HEK293 (cell line): ENCODE results near the gene EPN2.

ENCODE experiments used
- CTCF ChIA-PET: fragments of 350-600 bp; formaldehyde crosslinking; extraction: SDS; loops from one replicate; lab custom pipeline; 2021; ENCODE audit warnings: antibody characterized with exemption; lab: Yijun Ruan, JAX
- POLR2A ChIA-PET: fragments of 300-600 bp; formaldehyde crosslinking; extraction: SDS; loops from one replicate; lab custom pipeline; 2020; ENCODE audit warnings: antibody characterized with exemption, inconsistent platforms; lab: Yijun Ruan, JAX
- H3K27ac ChIP-seq: fragments of 200-500 bp; sonication (Bioruptor generic); 2 replicates; pipeline ENCODE4 v1.5.1; 2014; ENCODE audit warnings: low read depth, low read length, control low read depth, inconsistent platforms; ENCODE audit errors: extremely low read depth
- H3K36me3 ChIP-seq, 2 experiments: fragments of 200-500 bp in 1 of 2; sonication (Bioruptor generic) in 1 of 2; 1 replicate in 1 of 2; 2 replicates in 1 of 2; pipeline ENCODE4 v1.5.1; 2014 to 2017; ENCODE audit warnings: inconsistent platforms in 2 of 2, low read length in 2 of 2; ENCODE audit not compliant: control insufficient read depth in 2 of 2, insufficient read depth in 1 of 2
- H3K4me1 ChIP-seq: fragments of 200-500 bp; sonication (Bioruptor generic); 2 replicates; pipeline ENCODE4 v1.5.1; 2014; ENCODE audit warnings: mild to moderate bottlenecking, low read length, inconsistent platforms; ENCODE audit not compliant: control insufficient read depth, insufficient read depth
- H3K4me3 ChIP-seq: 2 replicates; pipeline ENCODE4 v1.5.1; 2011; ENCODE audit warnings: low read depth, mild to moderate bottlenecking, control low read depth, low read length, moderate library complexity
- H3K9me3 ChIP-seq: fragments of 200-500 bp; sonication (Bioruptor generic); 2 replicates; pipeline ENCODE4 v1.5.1; 2014; ENCODE audit warnings: low read depth, low read length, inconsistent platforms; ENCODE audit not compliant: control insufficient read depth, insufficient read depth
- EGR2 ChIP-seq: fragments of 450-650 bp; formaldehyde crosslinking; IDR thresholded peaks from 2 replicates; pipeline ENCODE4 v1.5.1; 2016; ENCODE audit warnings: low read depth, missing biosample characterization, missing genetic modification characterization
- HOXC10 ChIP-seq: sonication (generic); formaldehyde crosslinking; IDR thresholded peaks from 2 replicates; pipeline ENCODE4 v1.8.1; 2023; ENCODE audit warnings: mild to moderate bottlenecking, missing genetic modification reagents
- KLF10 ChIP-seq: fragments of 450-650 bp; IDR thresholded peaks from 2 replicates; pipeline ENCODE4 v1.5.1; 2018; ENCODE audit warnings: missing biosample characterization, mild to moderate bottlenecking, missing genetic modification characterization
- ZBTB11 ChIP-seq: fragments of 450-650 bp; formaldehyde crosslinking; conservative IDR thresholded peaks from 2 replicates; pipeline ENCODE4 v1.5.1; 2016; ENCODE audit warnings: low read depth, missing biosample characterization, missing genetic modification characterization
- ZBTB21 ChIP-seq: fragments of 450-650 bp; formaldehyde crosslinking; IDR thresholded peaks from 2 replicates; pipeline ENCODE4 v1.5.1; 2017; ENCODE audit warnings: missing biosample characterization, missing genetic modification characterization
- ZBTB44 ChIP-seq: fragments of 450-650 bp; IDR thresholded peaks from 2 replicates; pipeline ENCODE4 v1.5.1; 2018; ENCODE audit warnings: missing biosample characterization, mild to moderate bottlenecking, missing genetic modification characterization
- ZBTB49 ChIP-seq: fragments of 450-650 bp; formaldehyde crosslinking; IDR thresholded peaks from 2 replicates; pipeline ENCODE4 v1.5.1; 2016; ENCODE audit warnings: missing biosample characterization, missing genetic modification characterization, low read depth
- ZNF175 ChIP-seq: fragments of 450-650 bp; formaldehyde crosslinking; IDR thresholded peaks from 2 replicates; pipeline ENCODE4 v1.5.1; 2016; ENCODE audit warnings: missing biosample characterization, missing genetic modification characterization
- ZNF335 ChIP-seq: fragments of 450-650 bp; formaldehyde crosslinking; conservative IDR thresholded peaks from 2 replicates; pipeline ENCODE4 v1.5.1; 2016; ENCODE audit warnings: missing biosample characterization, missing genetic modification characterization
- ZNF37A ChIP-seq: fragments of 450-650 bp; IDR thresholded peaks from 2 replicates; pipeline ENCODE4 v1.5.1; 2018; ENCODE audit warnings: missing biosample characterization, missing genetic modification characterization
- ZNF394 ChIP-seq: fragments of 450-650 bp; formaldehyde crosslinking; IDR thresholded peaks from 2 replicates; pipeline ENCODE4 v1.5.1; 2016; ENCODE audit warnings: missing biosample characterization, missing genetic modification characterization, mild to moderate bottlenecking, moderate library complexity, borderline replicate concordance
- ZNF416 ChIP-seq: fragments of 450-650 bp; formaldehyde crosslinking; IDR thresholded peaks from 2 replicates; pipeline ENCODE4 v1.5.1; 2016; ENCODE audit warnings: missing biosample characterization, missing genetic modification characterization
- ZNF473 ChIP-seq: fragments of 450-650 bp; formaldehyde crosslinking; IDR thresholded peaks from 2 replicates; pipeline ENCODE4 v1.5.1; 2017; ENCODE audit warnings: missing biosample characterization, missing genetic modification characterization
- ZNF510 ChIP-seq: fragments of 450-650 bp; formaldehyde crosslinking; IDR thresholded peaks from 2 replicates; pipeline ENCODE4 v1.5.1; 2018; ENCODE audit warnings: mild to moderate bottlenecking, missing genetic modification characterization, missing biosample characterization; ENCODE audit not compliant: insufficient replicate concordance
- ZNF600 ChIP-seq: fragments of 450-650 bp; formaldehyde crosslinking; IDR thresholded peaks from 2 replicates; pipeline ENCODE4 v1.5.1; 2016; ENCODE audit warnings: missing biosample characterization, missing genetic modification characterization
- ZNF621 ChIP-seq: fragments of 450-650 bp; formaldehyde crosslinking; IDR thresholded peaks from 2 replicates; pipeline ENCODE4 v1.5.1; 2017; ENCODE audit warnings: missing biosample characterization, missing genetic modification characterization
- ZNF670 ChIP-seq: fragments of 450-650 bp; formaldehyde crosslinking; IDR thresholded peaks from 2 replicates; pipeline ENCODE4 v1.5.1; 2016; ENCODE audit warnings: missing biosample characterization, missing genetic modification characterization, low read depth
- ZNF785 ChIP-seq: fragments of 450-650 bp; formaldehyde crosslinking; IDR thresholded peaks from 2 replicates; pipeline ENCODE4 v1.5.1; 2016; ENCODE audit warnings: missing biosample characterization, missing genetic modification characterization
- ZNF791 ChIP-seq: fragments of 450-650 bp; formaldehyde crosslinking; IDR thresholded peaks from 2 replicates; pipeline ENCODE4 v1.5.1; 2016; ENCODE audit warnings: missing biosample characterization, missing genetic modification characterization
- ZNF830 ChIP-seq: fragments of 450-650 bp; IDR thresholded peaks from 2 replicates; pipeline ENCODE4 v1.5.0; 2018; ENCODE audit warnings: missing biosample characterization, missing genetic modification characterization, low read depth, mild to moderate bottlenecking, moderate library complexity

The EPN2 gene

GRCh38 chr17:19339341-19339815, 102.2 kb downstream of the EPN2 start (continued):
- TF ChIP-seq ZNF394 (tag by site-specific recombination) = no peak
- no peak for TF ChIP-seq ZNF670 (tag by site-specific recombination)
- TF ChIP-seq ZNF175 (tag by site-specific recombination) = no peak

- ChIA-PET POLR2A (no interaction called here), CTCF (interaction anchor here (0.7 to 1.6 kb wide), 5 partner anchors 14 to 721 kb away, joined by 3 to 6 read pairs (median 3); partner anchors contain the start of gene B9D1)
- Histone ChIP-seq H3K9me3 (no peaks in the 10 kb centered on the region), H3K4me1 (no peaks in the 10 kb centered on the region), H3K36me3 (peaks cover 0 to 8% of the 10 kb centered on the region in 2 experiments; a peak in 1 of 3 replicates), H3K4me3 (no peak overlapping the region), H3K27ac (no peak overlapping the region)
- TF ChIP-seq ZNF510 = no peak
- no peak for TF ChIP-seq ZNF416
- no peak for TF ChIP-seq ZBTB11 (tag by site-specific recombination)
- TF ChIP-seq ZNF473 (tag by site-specific recombination) = no peak
- no peak for TF ChIP-seq ZNF37A
- TF ChIP-seq ZNF621 (tag by site-specific recombination) = no peak
- no peak for TF ChIP-seq ZNF791
These were observed 104.1 kb downstream of the EPN2 start for GRCh38 chr17:19341211-19341631.

- peaks cover 0 to 5% of the 10 kb centered on the region in 2 experiments; a peak in 1 of 3 replicates for H3K36me3 ChIP-seq
- peak; percentile 49; the same call in 1 of the 2 replicates for TF ChIP-seq ZNF600
- TF ChIP-seq EGR2 (tag by site-specific recombination) = peak; percentile 43; the same call in 1 of the 2 replicates
- TF ChIP-seq HOXC10 = no peak
- TF ChIP-seq, all 188 proteins: peak for 2
- Histone ChIP-seq H3K9me3 (no peaks in the 10 kb centered on the region), H3K4me3 (no peak overlapping the region), H3K27ac (0 out of 2 replicates have a peak overlapping the region, but pooled peaks have one; percentile 2), H3K4me1 (peaks cover 2% of the 10 kb centered on the region)
- POLR2A ChIA-PET = no interaction called here
- CTCF ChIA-PET = interaction anchor here (0.7 to 1.6 kb wide), 3 partner anchors 20 to 720 kb away, joined by 3 to 6 read pairs (median 3); partner anchors contain the start of gene B9D1
These were observed 104.8 kb downstream of the EPN2 start for GRCh38 chr17:19341641-19342610.

- POLR2A ChIA-PET = interaction anchor here (0.6 to 1.0 kb wide), 2 partner anchors 20 to 36 kb away, joined by 3 read pairs; partner anchors contain the start of gene B9D1
- H3K27ac ChIP-seq = no peak overlapping the region
- CTCF ChIA-PET = interaction anchor here (0.9 kb wide), 1 partner anchor 20 kb away, joined by 3 read pairs; no protein-coding TSS in a partner anchor
- no peak overlapping the region for H3K4me3 ChIP-seq
- H3K4me1 ChIP-seq = peaks cover 8% of the 10 kb centered on the region
- no peaks in the 10 kb centered on the region for H3K9me3 ChIP-seq
- peaks cover 0 to 5% of the 10 kb centered on the region in 2 experiments; a peak in 1 of 3 replicates for H3K36me3 ChIP-seq
- no peak for TF ChIP-seq ZNF394 (tag by site-specific recombination)
- no peak for TF ChIP-seq ZBTB21 (tag by site-specific recombination)
- TF ChIP-seq KLF10 (tag by site-specific recombination) = no peak
- no peak for TF ChIP-seq ZBTB49 (tag by site-specific recombination)
- TF ChIP-seq ZNF830 (tag by site-specific recombination) = no peak
- TF ChIP-seq ZNF335 (tag by site-specific recombination) = no peak
- no peak for TF ChIP-seq ZBTB44 (tag by site-specific recombination)
- no peak for TF ChIP-seq ZNF785 (tag by site-specific recombination)
These were observed 105.6 kb downstream of the EPN2 start for GRCh38 chr17:19342611-19343255.
